B cell (primary cell): ENCODE measurements around the gene POLR2A. TPM values are rescaled to one million over a fixed set of nuclear protein-coding genes. Genes with fewer than 3 reads are reported as not detected.
A peak's percentile ranks its signal among the peaks of the same experiment; 100 is the strongest.

Source experiments
- ATAC-seq: fragments of 200-7000 bp; cut with Tn5 transposase; one replicate; pipeline ENCODE4 v1.10.0; 2021; ENCODE audit warnings: low read depth, mild to moderate bottlenecking, moderate number of reproducible peaks, moderate library complexity
- CTCF ChIA-PET: fragments of 350-600 bp; sonication (Branson Sonifier 250); formaldehyde crosslinking; loops from one replicate; lab custom pipeline; 2021; ENCODE audit warnings: antibody characterized with exemption, inconsistent platforms; lab: Charles Lee
- POLR2A ChIA-PET: fragments of 350-600 bp; sonication (Branson Sonifier 250); formaldehyde crosslinking; loops from one replicate; lab custom pipeline; 2021; ENCODE audit warnings: antibody characterized with exemption; lab: Charles Lee
- DNase-seq: peaks from one replicate; pipeline ENCODE4 v3.0.0; 2013
- H2AFZ ChIP-seq: 2 replicates; pipeline ENCODE4 v1.6.1; 2012; ENCODE audit warnings: mild to moderate bottlenecking, low read depth, low read length; ENCODE audit not compliant: insufficient read depth, poor library complexity, severe bottlenecking
- H3K27ac ChIP-seq, 2 donors: 1 replicate in 1 of 2; 2 replicates in 1 of 2; pipeline ENCODE4 v1.5.1; 2012 to 2013; ENCODE audit warnings: low read length in 2 of 2, mild to moderate bottlenecking in 2 of 2, moderate library complexity in 1 of 2
- H3K27me3 ChIP-seq, 4 experiments: fragments of 200-600 bp in 1 of 4; sonication (generic) in 1 of 4; replicated peaks in 1 of 4; 1 replicate in 2 of 4; 2 replicates in 2 of 4; pipeline versions ENCODE4 v1.6.1 to v1.7.0; 2013 to 2016; ENCODE audit warnings: low read length in 3 of 4, mild to moderate bottlenecking in 2 of 4, mixed read lengths in 1 of 4, moderate library complexity in 1 of 4; ENCODE audit not compliant: insufficient read depth in 4 of 4, control insufficient read depth in 3 of 4; ENCODE audit errors: control extremely low read depth in 1 of 4
- H3K36me3 ChIP-seq, 2 experiments: replicated peaks in 1 of 2; 1 replicate in 1 of 2; 2 replicates in 1 of 2; pipeline versions ENCODE4 v1.6.1 to v1.7.1; 2013; ENCODE audit warnings: low read length in 1 of 2; ENCODE audit not compliant: insufficient read depth in 2 of 2, control insufficient read depth in 1 of 2; ENCODE audit errors: control extremely low read depth in 1 of 2, extremely low read depth in 1 of 2
- H3K4me1 ChIP-seq, 2 donors: fragments of 200-600 bp in 1 of 2; sonication (generic) in 1 of 2; 1 replicate in 1 of 2; 2 replicates in 1 of 2; pipeline versions ENCODE4 v1.5.1 to v1.6.1; 2013 to 2017; ENCODE audit warnings: low read length in 2 of 2; ENCODE audit not compliant: control insufficient read depth in 2 of 2, insufficient read depth in 2 of 2
- H3K4me2 ChIP-seq: replicated peaks from 2 replicates; pipeline ENCODE3; 2012; ENCODE audit warnings: mild to moderate bottlenecking, low read depth, low read length; ENCODE audit not compliant: poor library complexity, severe bottlenecking
- H3K4me3 ChIP-seq, 5 experiments: fragments of 200-600 bp in 1 of 5; sonication (generic) in 1 of 5; 1 replicate in 3 of 5; 2 replicates in 2 of 5; pipeline versions ENCODE4 v1.5.1 to v1.7.0; 2011 to 2016; ENCODE audit warnings: low read length in 4 of 5, mild to moderate bottlenecking in 4 of 5, low read depth in 2 of 5, control low read depth in 1 of 5, moderate library complexity in 1 of 5; ENCODE audit not compliant: insufficient read depth in 1 of 5; ENCODE audit errors: control extremely low read depth in 1 of 5, extremely low read depth in 1 of 5
- H3K79me2 ChIP-seq: fragments of 200-600 bp; sonication (generic); one replicate; pipeline ENCODE4 v1.6.0; 2016; ENCODE audit warnings: low read length; ENCODE audit not compliant: control insufficient read depth, insufficient read depth
- H3K9ac ChIP-seq: fragments of 200-600 bp; sonication (generic); 2 replicates; pipeline ENCODE4 v1.6.1; 2017; ENCODE audit warnings: mild to moderate bottlenecking, low read length, moderate library complexity
- H3K9me3 ChIP-seq, 3 donors: one replicate each; pipeline versions ENCODE4 v1.6.1 to v1.7.1; 2013; ENCODE audit warnings: low read length in 2 of 3; ENCODE audit not compliant: control insufficient read depth in 2 of 3, insufficient read depth in 1 of 3; ENCODE audit errors: control extremely low read depth in 1 of 3
- H4K20me1 ChIP-seq: 2 replicates; pipeline ENCODE4 v1.6.0; 2012; ENCODE audit warnings: mild to moderate bottlenecking, low read length; ENCODE audit not compliant: insufficient read depth, control insufficient read depth, poor library complexity, severe bottlenecking
- H3K27ac Mint-ChIP-seq: one replicate; pipeline ENCODE4 v1.8.0; 2021; ENCODE audit warnings: mixed read lengths
- H3K27me3 Mint-ChIP-seq: one replicate; pipeline ENCODE4 v1.8.0; 2021; ENCODE audit warnings: mixed read lengths
- H3K4me1 Mint-ChIP-seq: one replicate; pipeline ENCODE4 v1.8.0; 2021; ENCODE audit warnings: mixed read lengths
- H3K4me3 Mint-ChIP-seq: one replicate; pipeline ENCODE4 v1.8.0; 2021; ENCODE audit warnings: mixed read lengths
- H3K9me3 Mint-ChIP-seq: one replicate; pipeline ENCODE4 v1.8.0; 2022; ENCODE audit warnings: mixed read lengths; ENCODE audit not compliant: insufficient read depth
- CTCF ChIP-seq: fragments of 200-600 bp; IDR thresholded peaks from one replicate; pipeline ENCODE4 v1.8.0; 2022; ENCODE audit warnings: antibody characterized with exemption, mild to moderate bottlenecking
- EZH2 ChIP-seq: IDR thresholded peaks from 2 replicates; pipeline ENCODE4 v1.6.1; 2012; ENCODE audit warnings: borderline replicate concordance, low read depth, mild to moderate bottlenecking, moderate library complexity, low read length; ENCODE audit not compliant: insufficient read depth, poor library complexity, severe bottlenecking
- WGBS: methylation state at CpG from one replicate; pipeline ENCODE4 v1.1.5; 2013; ENCODE audit warnings: missing lambda C conversion rate; ENCODE audit not compliant: insufficient coverage; 5-methylcytosine and 5-hydroxymethylcytosine counted together
- intact Hi-C: fragments of 100-400 bp; cut with micrococcal nuclease; formaldehyde crosslinking; loops from one replicate; pipeline ENCODE4 v1.10.0; 2022
- polyA plus RNA-seq: library from polyadenylated mRNA; depleted of rRNA; stranded (reverse); fragments of >200 nt; gene quantifications from 2 replicates; pipeline ENCODE4 v1.2.3, GENCODE V29; 2012
- total RNA-seq, 2 donors: library from RNA; stranded (reverse); fragments of 120-200 nt in 1 of 2; gene quantifications; 1 replicate in 1 of 2; 2 replicates in 1 of 2; pipeline versions ENCODE4 v1.2.3 to v1.2.4, GENCODE V29; 2013 to 2022

Gene POLR2A
- total and polyA plus RNA-seq, 2 donors (not counting 1 experiment from before 2014, with no cell fraction given): 56.5 to 225 TPM

GRCh38 chr17:7444682-7445618, 39.2 kb upstream of the POLR2A start, which contains the start of gene CHRNB1:
CHRNB1 (plus strand) TSS chr17:7445061; CDS start chr17:7445128, 67 bp downstream.
- TF ChIP-seq CTCF (no peak), EZH2 (peak; percentile 62)
- intact Hi-C loops: no loop called here
- Mint-ChIP-seq H3K4me3 (peak within 1 kb of the TSS; percentile 84), H3K9me3 (no peaks in the 10 kb centered on the region), H3K27me3 (peaks cover 71% of the 10 kb centered on the region), H3K4me1 (peaks cover 29% of the 10 kb centered on the region), H3K27ac (peak within 1 kb of the TSS; percentile 15)
- Histone ChIP-seq H3K4me3 (peak within 1 kb of the TSS in 4 of 5 experiments; percentile 31 to 53 (median 42)), H3K27ac (no peak within 1 kb of the TSS), H4K20me1 (peaks cover 9% of the 10 kb centered on the region), H2AFZ (peak within 1 kb of the TSS; percentile 47), H3K9ac (peak within 1 kb of the TSS; percentile 53), H3K27me3 (peaks cover 0 to 78% (median 51%) of the 10 kb centered on the region in 4 experiments), H3K4me1 (peaks cover 33 to 40% of the 10 kb centered on the region in 2 donors), H3K36me3 (no peaks in the 10 kb centered on the region), H3K79me2 (no peaks in the 10 kb centered on the region), H3K9me3 (peaks cover 0 to 26% (median 0%) of the 10 kb centered on the region in 3 donors), H3K4me2 (peak within 1 kb of the TSS; percentile 87)
- peak; percentile 58 for DNase-seq
- CTCF ChIA-PET: interaction anchor here (0.6 to 3.8 kb wide), 11 partner anchors 9 to 149 kb away, joined by 3 to 17 read pairs (median 4); partner anchors contain the start of genes SENP3 and TMEM102
- POLR2A ChIA-PET: interaction anchor here (0.6 to 2.0 kb wide), 6 partner anchors 10 to 365 kb away, joined by 3 to 8 read pairs (median 4); partner anchors contain the start of gene CLEC10A
- peak; percentile 46 for ATAC-seq
- 2% methylated on average over 51 of the region's 51 CpGs for WGBS
